B cell (primary cell): Measurements from ENCODE around the gene TSHZ1. TPM values are rescaled to one million over a fixed set of nuclear protein-coding genes. Genes with fewer than 3 reads are reported as not detected.

Experiments used
- ATAC-seq: fragments of 200-7000 bp; cut with Tn5 transposase; one replicate; pipeline ENCODE4 v1.10.0; 2021; ENCODE audit warnings: low read depth, mild to moderate bottlenecking, moderate number of reproducible peaks, moderate library complexity
- CTCF ChIA-PET: fragments of 350-600 bp; sonication (Branson Sonifier 250); formaldehyde crosslinking; loops from one replicate; lab custom pipeline; 2021; ENCODE audit warnings: antibody characterized with exemption, inconsistent platforms; lab: Charles Lee
- POLR2A ChIA-PET: fragments of 350-600 bp; sonication (Branson Sonifier 250); formaldehyde crosslinking; loops from one replicate; lab custom pipeline; 2021; ENCODE audit warnings: antibody characterized with exemption; lab: Charles Lee
- DNase-seq: peaks from one replicate; pipeline ENCODE4 v3.0.0; 2013
- H2AFZ ChIP-seq: 2 replicates; pipeline ENCODE4 v1.6.1; 2012; ENCODE audit warnings: mild to moderate bottlenecking, low read depth, low read length; ENCODE audit not compliant: insufficient read depth, poor library complexity, severe bottlenecking
- H3K27ac ChIP-seq, 2 donors: 1 replicate in 1 of 2; 2 replicates in 1 of 2; pipeline ENCODE4 v1.5.1; 2012 to 2013; ENCODE audit warnings: low read length in 2 of 2, mild to moderate bottlenecking in 2 of 2, moderate library complexity in 1 of 2
- H3K27me3 ChIP-seq, 4 experiments: fragments of 200-600 bp in 1 of 4; sonication (generic) in 1 of 4; replicated peaks in 1 of 4; 1 replicate in 2 of 4; 2 replicates in 2 of 4; pipeline versions ENCODE4 v1.6.1 to v1.7.0; 2013 to 2016; ENCODE audit warnings: low read length in 3 of 4, mild to moderate bottlenecking in 2 of 4, mixed read lengths in 1 of 4, moderate library complexity in 1 of 4; ENCODE audit not compliant: insufficient read depth in 4 of 4, control insufficient read depth in 3 of 4; ENCODE audit errors: control extremely low read depth in 1 of 4
- H3K36me3 ChIP-seq, 2 experiments: replicated peaks in 1 of 2; 1 replicate in 1 of 2; 2 replicates in 1 of 2; pipeline versions ENCODE4 v1.6.1 to v1.7.1; 2013; ENCODE audit warnings: low read length in 1 of 2; ENCODE audit not compliant: insufficient read depth in 2 of 2, control insufficient read depth in 1 of 2; ENCODE audit errors: control extremely low read depth in 1 of 2, extremely low read depth in 1 of 2
- H3K4me1 ChIP-seq, 2 donors: fragments of 200-600 bp in 1 of 2; sonication (generic) in 1 of 2; 1 replicate in 1 of 2; 2 replicates in 1 of 2; pipeline versions ENCODE4 v1.5.1 to v1.6.1; 2013 to 2017; ENCODE audit warnings: low read length in 2 of 2; ENCODE audit not compliant: control insufficient read depth in 2 of 2, insufficient read depth in 2 of 2
- H3K4me2 ChIP-seq: replicated peaks from 2 replicates; pipeline ENCODE3; 2012; ENCODE audit warnings: mild to moderate bottlenecking, low read depth, low read length; ENCODE audit not compliant: poor library complexity, severe bottlenecking
- H3K4me3 ChIP-seq, 5 experiments: fragments of 200-600 bp in 1 of 5; sonication (generic) in 1 of 5; 1 replicate in 3 of 5; 2 replicates in 2 of 5; pipeline versions ENCODE4 v1.5.1 to v1.7.0; 2011 to 2016; ENCODE audit warnings: low read length in 4 of 5, mild to moderate bottlenecking in 4 of 5, low read depth in 2 of 5, control low read depth in 1 of 5, moderate library complexity in 1 of 5; ENCODE audit not compliant: insufficient read depth in 1 of 5; ENCODE audit errors: control extremely low read depth in 1 of 5, extremely low read depth in 1 of 5
- H3K79me2 ChIP-seq: fragments of 200-600 bp; sonication (generic); one replicate; pipeline ENCODE4 v1.6.0; 2016; ENCODE audit warnings: low read length; ENCODE audit not compliant: control insufficient read depth, insufficient read depth
- H3K9ac ChIP-seq: fragments of 200-600 bp; sonication (generic); 2 replicates; pipeline ENCODE4 v1.6.1; 2017; ENCODE audit warnings: mild to moderate bottlenecking, low read length, moderate library complexity
- H3K9me3 ChIP-seq, 3 donors: one replicate each; pipeline versions ENCODE4 v1.6.1 to v1.7.1; 2013; ENCODE audit warnings: low read length in 2 of 3; ENCODE audit not compliant: control insufficient read depth in 2 of 3, insufficient read depth in 1 of 3; ENCODE audit errors: control extremely low read depth in 1 of 3
- H4K20me1 ChIP-seq: 2 replicates; pipeline ENCODE4 v1.6.0; 2012; ENCODE audit warnings: mild to moderate bottlenecking, low read length; ENCODE audit not compliant: insufficient read depth, control insufficient read depth, poor library complexity, severe bottlenecking
- H3K27ac Mint-ChIP-seq: one replicate; pipeline ENCODE4 v1.8.0; 2021; ENCODE audit warnings: mixed read lengths
- H3K27me3 Mint-ChIP-seq: one replicate; pipeline ENCODE4 v1.8.0; 2021; ENCODE audit warnings: mixed read lengths
- H3K4me1 Mint-ChIP-seq: one replicate; pipeline ENCODE4 v1.8.0; 2021; ENCODE audit warnings: mixed read lengths
- H3K4me3 Mint-ChIP-seq: one replicate; pipeline ENCODE4 v1.8.0; 2021; ENCODE audit warnings: mixed read lengths
- H3K9me3 Mint-ChIP-seq: one replicate; pipeline ENCODE4 v1.8.0; 2022; ENCODE audit warnings: mixed read lengths; ENCODE audit not compliant: insufficient read depth
- EZH2 ChIP-seq: IDR thresholded peaks from 2 replicates; pipeline ENCODE4 v1.6.1; 2012; ENCODE audit warnings: borderline replicate concordance, low read depth, mild to moderate bottlenecking, moderate library complexity, low read length; ENCODE audit not compliant: insufficient read depth, poor library complexity, severe bottlenecking
- WGBS: methylation state at CpG from one replicate; pipeline ENCODE4 v1.1.5; 2013; ENCODE audit warnings: missing lambda C conversion rate; ENCODE audit not compliant: insufficient coverage; 5-methylcytosine and 5-hydroxymethylcytosine counted together
- intact Hi-C: fragments of 100-400 bp; cut with micrococcal nuclease; formaldehyde crosslinking; loops from one replicate; pipeline ENCODE4 v1.10.0; 2022
- polyA plus RNA-seq: library from polyadenylated mRNA; depleted of rRNA; stranded (reverse); fragments of >200 nt; gene quantifications from 2 replicates; pipeline ENCODE4 v1.2.3, GENCODE V29; 2012
- total RNA-seq, 2 donors: library from RNA; stranded (reverse); fragments of 120-200 nt in 1 of 2; gene quantifications; 1 replicate in 1 of 2; 2 replicates in 1 of 2; pipeline versions ENCODE4 v1.2.3 to v1.2.4, GENCODE V29; 2013 to 2022
- TF ChIP-seq, protein P1 (sequence below): fragments of 200-600 bp; IDR thresholded peaks from one replicate; pipeline ENCODE4 v1.8.0; 2022; ENCODE audit warnings: antibody characterized with exemption, mild to moderate bottlenecking

Gene TSHZ1
- total and polyA plus RNA-seq, 2 donors (not counting 1 experiment from before 2014, with no cell fraction given), result 5.3 to 9.8 TPM

DNA sequence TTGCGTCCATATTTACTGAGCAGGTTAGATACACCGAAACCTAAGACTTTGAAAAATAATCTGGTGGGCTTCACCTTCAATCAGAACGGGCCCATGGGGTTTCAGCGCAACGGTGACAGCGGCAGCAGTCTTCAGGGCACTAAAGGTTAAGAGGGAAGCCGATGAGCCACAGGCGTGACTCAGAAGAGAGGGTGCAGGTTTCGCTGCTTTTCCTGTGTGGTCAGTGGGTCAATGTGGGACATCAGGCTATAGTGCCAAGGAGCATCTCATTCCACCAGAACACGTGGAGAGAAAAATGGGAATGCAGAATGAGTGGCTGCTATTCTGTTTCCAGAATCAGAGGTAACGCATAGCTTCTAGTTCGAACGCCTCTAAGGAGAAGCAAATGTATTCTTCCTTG is 10.5 kb upstream of the TSHZ1 start:
- no peak overlapping the region for H3K27ac ChIP-seq
- no peak for DNase-seq
- ChIA-PET CTCF (no interaction called here), POLR2A (no interaction called here)
- Mint-ChIP-seq H3K27ac (no peak overlapping the region), H3K4me3 (no peak overlapping the region), H3K27me3 (peaks cover 2% of the 10 kb centered on the region), H3K9me3 (no peaks in the 10 kb centered on the region), H3K4me1 (peaks cover 7% of the 10 kb centered on the region)
- no peaks in the 10 kb centered on the region for H3K79me2 ChIP-seq
- WGBS, result over 99% methylated on average over 13 of the region's 13 CpGs
- H3K9ac ChIP-seq, result no peak overlapping the region
- H2AFZ ChIP-seq, result no peak overlapping the region
- intact Hi-C loops, result no loop called here
- H3K4me3 ChIP-seq, result no peak overlapping the region
- H3K9me3 ChIP-seq, result peaks cover 0 to 2% (median 0%) of the 10 kb centered on the region in 3 donors
- peaks cover 2 to 10% of the 10 kb centered on the region in 2 donors for H3K4me1 ChIP-seq
- peaks cover 0 to 2% (median 0%) of the 10 kb centered on the region in 4 experiments for H3K27me3 ChIP-seq
- ATAC-seq, result no peak
- peaks cover 17% of the 10 kb centered on the region for H4K20me1 ChIP-seq
- H3K4me2 ChIP-seq, result no peak overlapping the region
- TF ChIP-seq EZH2, result no peak
- TF ChIP-seq, protein P1, sequence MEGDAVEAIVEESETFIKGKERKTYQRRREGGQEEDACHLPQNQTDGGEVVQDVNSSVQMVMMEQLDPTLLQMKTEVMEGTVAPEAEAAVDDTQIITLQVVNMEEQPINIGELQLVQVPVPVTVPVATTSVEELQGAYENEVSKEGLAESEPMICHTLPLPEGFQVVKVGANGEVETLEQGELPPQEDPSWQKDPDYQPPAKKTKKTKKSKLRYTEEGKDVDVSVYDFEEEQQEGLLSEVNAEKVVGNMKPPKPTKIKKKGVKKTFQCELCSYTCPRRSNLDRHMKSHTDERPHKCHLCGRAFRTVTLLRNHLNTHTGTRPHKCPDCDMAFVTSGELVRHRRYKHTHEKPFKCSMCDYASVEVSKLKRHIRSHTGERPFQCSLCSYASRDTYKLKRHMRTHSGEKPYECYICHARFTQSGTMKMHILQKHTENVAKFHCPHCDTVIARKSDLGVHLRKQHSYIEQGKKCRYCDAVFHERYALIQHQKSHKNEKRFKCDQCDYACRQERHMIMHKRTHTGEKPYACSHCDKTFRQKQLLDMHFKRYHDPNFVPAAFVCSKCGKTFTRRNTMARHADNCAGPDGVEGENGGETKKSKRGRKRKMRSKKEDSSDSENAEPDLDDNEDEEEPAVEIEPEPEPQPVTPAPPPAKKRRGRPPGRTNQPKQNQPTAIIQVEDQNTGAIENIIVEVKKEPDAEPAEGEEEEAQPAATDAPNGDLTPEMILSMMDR, result no peak
- peaks cover 0 to 10% of the 10 kb centered on the region in 2 experiments for H3K36me3 ChIP-seq

DNA sequence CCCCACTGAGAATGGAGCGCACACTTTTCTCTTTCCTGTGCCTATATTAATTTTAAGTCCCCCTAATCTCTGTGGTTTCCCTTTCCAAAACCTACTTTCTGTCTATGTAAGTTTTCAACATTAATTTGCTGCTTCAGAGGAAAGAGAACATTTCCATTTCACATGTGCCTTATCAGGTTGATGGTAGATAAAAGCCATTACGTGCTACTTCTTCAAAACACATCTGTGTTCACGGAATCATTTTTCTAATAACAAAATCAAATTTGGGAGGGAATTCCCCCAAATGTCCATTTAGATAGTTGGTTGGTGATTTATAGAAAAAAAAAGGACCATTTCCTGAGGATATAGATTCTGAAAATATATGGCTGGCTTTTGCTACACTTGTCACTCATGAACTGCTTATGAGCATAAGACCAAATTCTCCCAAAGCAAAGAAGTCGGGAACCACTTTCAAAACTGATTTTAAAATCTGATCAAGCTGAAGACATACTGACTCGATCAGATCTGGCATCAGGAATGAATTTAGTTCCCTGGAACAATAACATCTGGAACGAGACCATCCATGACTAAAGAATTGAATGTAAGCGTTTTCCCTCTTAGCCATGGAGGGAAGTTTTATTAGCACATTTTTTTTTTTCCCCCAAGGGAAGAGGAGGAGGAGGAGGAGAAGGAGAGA is 9.9 kb upstream of the TSHZ1 start:
- intact Hi-C loops, result no loop called here
- CTCF ChIA-PET, result no interaction called here
- Histone ChIP-seq H3K27me3 (peaks cover 0 to 5% (median 0%) of the 10 kb centered on the region in 4 experiments), H4K20me1 (peaks cover 23% of the 10 kb centered on the region), H3K4me1 (peaks cover 8 to 16% of the 10 kb centered on the region in 2 donors), H3K4me3 (no peak overlapping the region), H3K79me2 (no peaks in the 10 kb centered on the region), H3K9me3 (peaks cover 0 to 4% (median 0%) of the 10 kb centered on the region in 3 donors), H3K27ac (no peak overlapping the region), H2AFZ (no peak overlapping the region), H3K9ac (no peak overlapping the region), H3K4me2 (no peak overlapping the region), H3K36me3 (peaks cover 0 to 10% of the 10 kb centered on the region in 2 experiments)
- Mint-ChIP-seq H3K27me3 (peaks cover 8% of the 10 kb centered on the region), H3K27ac (no peak overlapping the region), H3K9me3 (no peaks in the 10 kb centered on the region), H3K4me1 (peaks cover 13% of the 10 kb centered on the region), H3K4me3 (no peak overlapping the region)
- TF ChIP-seq, protein P1, result no peak
- 81% methylated on average over 3 of the region's 7 CpGs for WGBS
- POLR2A ChIA-PET, result no interaction called here
- DNase-seq, result no peak
- ATAC-seq, result no peak
